HG03039 (cell line): ENCODE data around the gene SLC48A1.

Source experiments
- ATAC-seq: cut with Tn5 transposase; IDR thresholded peaks from one replicate; pipeline ENCODE4 v1.9.1; 2021; ENCODE audit warnings: mild to moderate bottlenecking, moderate library complexity; ENCODE audit not compliant: unreplicated experiment

SLC48A1 gene

GRCh38 chr12:47744005-47744651, 28.9 kb upstream of the SLC48A1 start:
- ATAC-seq = no peak

- ATAC-seq = no peak
Measured at GRCh38 chr12:47744778-47745436, 28.1 kb upstream of the SLC48A1 start.

- no peak for ATAC-seq
Measured at GRCh38 chr12:47745485-47746041, 27.5 kb upstream of the SLC48A1 start.

- no peak for ATAC-seq
Measured at GRCh38 chr12:47746073-47746472, 27.0 kb upstream of the SLC48A1 start.

GRCh38 chr12:47746523-47746922, 26.5 kb upstream of the SLC48A1 start:
- ATAC-seq = no peak

GRCh38 chr12:47747126-47747525, 25.9 kb upstream of the SLC48A1 start:
- ATAC-seq = no peak

GRCh38 chr12:47747596-47748506, 25.2 kb upstream of the SLC48A1 start:
- ATAC-seq = no peak

- no peak for ATAC-seq
Measured at GRCh38 chr12:47748507-47748828, 24.6 kb upstream of the SLC48A1 start.

GRCh38 chr12:47748899-47749298, 24.1 kb upstream of the SLC48A1 start:
- no peak for ATAC-seq

GRCh38 chr12:47750229-47750798, 22.7 kb upstream of the SLC48A1 start:
- ATAC-seq = no peak

GRCh38 chr12:47750916-47751470, 22.0 kb upstream of the SLC48A1 start:
- no peak for ATAC-seq

- ATAC-seq = no peak
Measured at GRCh38 chr12:47751561-47751960, 21.5 kb upstream of the SLC48A1 start.

- ATAC-seq = no peak
Measured at GRCh38 chr12:47752121-47752520, 20.9 kb upstream of the SLC48A1 start.

GRCh38 chr12:47752552-47752951, 20.5 kb upstream of the SLC48A1 start:
- ATAC-seq = no peak

- ATAC-seq = no peak
Measured at GRCh38 chr12:47753021-47754001, 19.7 kb upstream of the SLC48A1 start.

- no peak for ATAC-seq
Measured at GRCh38 chr12:47754126-47754525, 18.9 kb upstream of the SLC48A1 start.

- ATAC-seq = no peak
Measured at GRCh38 chr12:47754881-47755280, 18.2 kb upstream of the SLC48A1 start.

GRCh38 chr12:47755655-47756562, 17.1 kb upstream of the SLC48A1 start:
- ATAC-seq = peak; percentile 74
